Ovary (tissue), 9 donors: ENCODE measurements around the gene BBS7. TPM values are rescaled to one million over a fixed set of nuclear protein-coding genes. Genes with fewer than 3 reads are reported as not detected.

Source experiments
- DNase-seq, 5 donors: peaks; one replicate each; pipeline ENCODE4 v3.0.0-alpha.2; 2019 to 2020
- H3K27ac ChIP-seq, 2 donors: fragments of 200-600 bp; one replicate each; pipeline versions ENCODE4 v1.5.1 to v1.8.0; 2019 to 2022
- H3K27me3 ChIP-seq: fragments of 200-600 bp; one replicate; pipeline ENCODE4 v1.8.0; 2022
- H3K36me3 ChIP-seq: fragments of 200-600 bp; sonication (generic); one replicate; pipeline ENCODE4 v1.5.1; 2019
- H3K4me1 ChIP-seq: one replicate; pipeline ENCODE4 v1.8.1; 2013; ENCODE audit warnings: mild to moderate bottlenecking, moderate library complexity; ENCODE audit not compliant: insufficient read depth
- H3K4me3 ChIP-seq: fragments of 200-600 bp; sonication (generic); one replicate; pipeline ENCODE4 v1.5.1; 2017
- H3K9me3 ChIP-seq, 2 donors: fragments of 200-600 bp in 1 of 2; sonication (generic) in 1 of 2; one replicate each; pipeline versions ENCODE4 v1.5.1 to v1.8.1; 2013 to 2019; ENCODE audit warnings: mild to moderate bottlenecking in 1 of 2, moderate library complexity in 1 of 2
- EP300 ChIP-seq: sonication (generic); formaldehyde crosslinking; IDR thresholded peaks from one replicate; pipeline ENCODE4 v1.6.1; 2017; ENCODE audit warnings: antibody characterized with exemption
- POLR2A ChIP-seq: fragments of 450-650 bp; IDR thresholded peaks from one replicate; pipeline ENCODE4 v1.6.1; 2017; ENCODE audit warnings: antibody characterized with exemption, mild to moderate bottlenecking, moderate library complexity
- WGBS, 3 donors: extraction: QIAGEN DNeasy Blood & Tissue Kit in 1 of 3; methylation state at CpG; one replicate each; pipeline versions ENCODE4 v1.1.5 to v1.1.7; 2013 to 2017; 5-methylcytosine and 5-hydroxymethylcytosine counted together
- intact Hi-C, 4 donors: fragments of 100-400 bp; cut with DNase I; formaldehyde crosslinking; loops; one replicate each; pipeline versions ENCODE4 v1.11.0 to v1.15.1; 2022 to 2023
- polyA plus RNA-seq, 2 donors: library from polyadenylated mRNA; stranded (reverse); fragments of 200-250 nt in 1 of 2; fragments of 350-450 nt in 1 of 2; fragmentation: Illumina TruSeq in 1 of 2; extraction: RNeasy Lipid Tissue Mini Kit (QIAGEN cat#74804) in 1 of 2; gene quantifications; one replicate each; pipeline ENCODE4 v1.2.3, GENCODE V29; 2013 to 2014
- total RNA-seq, 7 donors: library from RNA; depleted of rRNA in 2 of 7; stranded (reverse); fragments of >200 nt in 2 of 7; fragmentation: NEBNext Ultra II Directional in 3 of 7; extraction: Animal tissue kit (Norgen Biotek cat#: 25700) in 3 of 7; gene quantifications; one replicate each; pipeline versions ENCODE4 v1.1.0 to v1.2.4, GENCODE V29; 2016 to 2023
- TF ChIP-seq, protein P1 (sequence below), 3 donors: fragments of 450-650 bp in 2 of 3; fragments of 200-600 bp in 1 of 3; IDR thresholded peaks; one replicate each; pipeline versions ENCODE4 v1.5.1 to v1.8.0; 2016 to 2022; ENCODE audit warnings: antibody characterized with exemption in 3 of 3, mild to moderate bottlenecking in 1 of 3
- donor health status: DM: no; HTN: no; CAD: no; lungs with moderate emphysema.
- donor health status: DM: no; HTN: no; CAD: no.
- donor health status: Bipolar disorder and iron deficiency.
- donor health status: DM: yes; HTN: yes; CAD: no.
- donor health status: DM: no; HTN: no; CAD: no.
- donor health status: DM: yes; HTN: yes; CAD: no.

Gene BBS7
- total and polyA plus RNA-seq, 9 donors = 9.6 to 21.2 (median 19.1) TPM

DNA sequence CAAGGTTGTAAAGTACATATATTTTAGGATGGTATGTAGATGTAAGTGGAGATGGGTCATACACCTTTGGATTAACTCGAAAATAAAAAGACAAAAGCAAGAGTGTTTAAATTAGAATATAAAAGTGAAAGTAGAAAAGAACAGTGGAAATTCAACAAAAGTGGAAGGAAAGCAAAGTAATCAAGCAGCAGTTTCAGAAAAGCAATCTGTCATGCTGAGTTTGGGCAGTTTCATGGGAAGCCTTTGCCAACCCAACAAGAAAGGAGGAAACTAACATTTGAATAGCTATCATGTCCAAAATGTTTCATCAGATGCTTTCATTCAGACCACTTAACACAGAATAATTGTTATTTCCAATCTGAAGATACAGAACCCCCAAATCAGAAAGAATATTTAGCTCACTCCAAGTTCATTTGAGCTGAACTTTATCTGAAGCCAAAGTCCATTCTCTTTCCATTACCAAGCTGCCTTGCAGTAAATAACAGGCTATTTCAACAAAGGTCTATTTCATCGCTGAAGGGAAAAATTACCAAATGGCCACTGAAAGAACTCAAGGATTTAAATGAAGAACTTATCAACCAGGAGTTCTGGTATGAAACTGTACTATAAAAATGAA lies 71.0 kb downstream of the BBS7 start:
- WGBS, 3 donors = 68 to 79% (median 76%) methylated on average over 2 of the region's 2 CpGs
- Histone ChIP-seq H3K27ac (no peak overlapping the region), H3K4me1 (no peaks in the 10 kb centered on the region), H3K4me3 (no peak overlapping the region), H3K9me3 (no peaks in the 10 kb centered on the region), H3K27me3 (no peaks in the 10 kb centered on the region), H3K36me3 (no peaks in the 10 kb centered on the region)
- intact Hi-C loops = no loop called here
- DNase-seq = no peak
- TF ChIP-seq POLR2A (no peak), EP300 (no peak)
- TF ChIP-seq, protein P1, sequence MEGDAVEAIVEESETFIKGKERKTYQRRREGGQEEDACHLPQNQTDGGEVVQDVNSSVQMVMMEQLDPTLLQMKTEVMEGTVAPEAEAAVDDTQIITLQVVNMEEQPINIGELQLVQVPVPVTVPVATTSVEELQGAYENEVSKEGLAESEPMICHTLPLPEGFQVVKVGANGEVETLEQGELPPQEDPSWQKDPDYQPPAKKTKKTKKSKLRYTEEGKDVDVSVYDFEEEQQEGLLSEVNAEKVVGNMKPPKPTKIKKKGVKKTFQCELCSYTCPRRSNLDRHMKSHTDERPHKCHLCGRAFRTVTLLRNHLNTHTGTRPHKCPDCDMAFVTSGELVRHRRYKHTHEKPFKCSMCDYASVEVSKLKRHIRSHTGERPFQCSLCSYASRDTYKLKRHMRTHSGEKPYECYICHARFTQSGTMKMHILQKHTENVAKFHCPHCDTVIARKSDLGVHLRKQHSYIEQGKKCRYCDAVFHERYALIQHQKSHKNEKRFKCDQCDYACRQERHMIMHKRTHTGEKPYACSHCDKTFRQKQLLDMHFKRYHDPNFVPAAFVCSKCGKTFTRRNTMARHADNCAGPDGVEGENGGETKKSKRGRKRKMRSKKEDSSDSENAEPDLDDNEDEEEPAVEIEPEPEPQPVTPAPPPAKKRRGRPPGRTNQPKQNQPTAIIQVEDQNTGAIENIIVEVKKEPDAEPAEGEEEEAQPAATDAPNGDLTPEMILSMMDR (IDR thresholded peaks at IDR 0.05) = no peak

- no peaks in the 10 kb centered on the region for H3K9me3 ChIP-seq
- intact Hi-C loops = no loop called here
- DNase-seq = no peak
- H3K27ac ChIP-seq = no peak overlapping the region
- H3K4me1 ChIP-seq = no peaks in the 10 kb centered on the region
- TF ChIP-seq, protein P1 (IDR thresholded peaks at IDR 0.05) = no peak
- TF ChIP-seq EP300 (no peak), POLR2A (no peak)
- no peaks in the 10 kb centered on the region for H3K27me3 ChIP-seq
- no peak overlapping the region for H3K4me3 ChIP-seq
- H3K36me3 ChIP-seq = no peaks in the 10 kb centered on the region
Observed at GRCh38 chr4:121796283-121796682, 74.0 kb downstream of the BBS7 start.

DNA sequence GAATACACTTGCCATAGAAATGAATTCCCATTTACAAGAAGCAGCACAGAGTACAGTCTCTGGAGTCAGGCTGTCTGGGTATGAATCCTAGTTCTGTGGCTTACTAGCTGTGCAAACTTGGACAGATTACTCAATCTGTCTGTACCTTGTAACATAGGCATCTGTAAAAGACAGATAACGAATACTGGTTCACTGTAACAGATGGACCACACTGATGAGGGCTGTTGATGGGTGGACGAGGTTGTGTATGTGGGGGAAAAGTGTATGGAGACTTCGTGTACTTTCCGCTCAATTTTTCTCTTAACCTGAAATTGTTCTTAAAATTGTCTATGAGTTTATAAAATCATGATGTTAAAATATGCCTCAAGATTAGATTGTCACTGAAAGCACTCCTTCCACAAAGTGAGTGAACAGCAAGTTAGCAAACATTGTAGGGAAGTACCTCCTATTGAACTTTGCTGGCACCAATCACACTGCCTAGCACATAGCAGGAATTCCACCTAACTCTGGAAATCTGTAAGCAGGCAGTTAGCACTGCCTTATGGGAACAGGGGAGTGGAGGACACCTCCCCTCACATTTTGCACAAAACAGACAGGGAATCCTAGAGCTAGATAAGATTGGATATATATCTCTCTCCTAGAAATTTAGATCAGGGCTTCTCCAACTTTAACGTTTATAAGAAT lies 75.6 kb downstream of the BBS7 start:
- no peaks in the 10 kb centered on the region for H3K4me1 ChIP-seq
- no peaks in the 10 kb centered on the region for H3K9me3 ChIP-seq
- no peak overlapping the region for H3K27ac ChIP-seq
- H3K4me3 ChIP-seq = no peak overlapping the region
- intact Hi-C loops = no loop called here
- no peaks in the 10 kb centered on the region for H3K36me3 ChIP-seq
- DNase-seq = no peak
- no peaks in the 10 kb centered on the region for H3K27me3 ChIP-seq
- TF ChIP-seq, protein P1 (IDR thresholded peaks at IDR 0.05) = no peak
- TF ChIP-seq EP300 (no peak), POLR2A (no peak)
- WGBS, 3 donors = 51 to 64% (median 55%) methylated on average over 5 of the region's 5 CpGs

- Histone ChIP-seq H3K4me3 (no peak overlapping the region), H3K4me1 (no peaks in the 10 kb centered on the region)
Observed at GRCh38 chr4:121792966-121793365, 77.3 kb downstream of the BBS7 start.

More at GRCh38 chr4:121792966-121793365, 77.3 kb downstream of the BBS7 start:
- no peak for DNase-seq
- Histone ChIP-seq H3K36me3 (no peaks in the 10 kb centered on the region), H3K27me3 (no peaks in the 10 kb centered on the region), H3K9me3 (no peaks in the 10 kb centered on the region), H3K27ac (no peak overlapping the region)
- WGBS, 3 donors = 93 to 98% (median 97%) methylated on average over 2 of the region's 2 CpGs
- intact Hi-C loops = no loop called here
- TF ChIP-seq, protein P1 (IDR thresholded peaks at IDR 0.05) = no peak
- no peak for TF ChIP-seq EP300
- TF ChIP-seq POLR2A = no peak
